NCI-H2196 treated with DMSO at 0.1 percent for 48 hours (cell line): ENCODE data around the gene CEP170.
"Not testable (repeated sequence)": the region's sequence is repeated elsewhere in the genome, so short reads cannot be mapped to it uniquely, and the experiment has no call there.

Source experiments
- DNase-seq: peaks from one replicate; lab custom pipeline; 2025; ENCODE audit not compliant: unreplicated experiment; lab: John Stamatoyannopoulos, UW

The CEP170 gene

GRCh38 chr1:243183661-243184060, 71.4 kb downstream of the CEP170 start:
- not testable (repeated sequence) for DNase-seq

DNA sequence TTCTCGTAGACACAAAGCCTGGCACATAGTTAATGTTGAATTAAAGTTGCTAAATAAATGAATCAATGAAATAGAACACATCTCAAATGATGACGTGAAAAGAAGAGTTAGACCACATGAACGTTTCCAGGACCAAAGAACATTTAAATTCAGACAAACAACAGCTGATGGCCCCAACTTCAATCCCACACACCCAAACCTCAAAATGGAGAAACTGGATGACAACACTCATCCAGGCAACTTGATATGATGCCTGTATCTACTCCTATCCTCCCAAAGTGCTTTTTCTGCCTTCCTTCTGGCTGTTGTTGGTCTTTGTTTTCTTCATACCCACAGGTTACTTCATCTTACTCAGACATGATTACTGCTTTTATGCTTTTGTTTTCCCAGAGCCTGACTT, 71.9 kb downstream of the CEP170 start:
- DNase-seq = not testable (repeated sequence)

DNA sequence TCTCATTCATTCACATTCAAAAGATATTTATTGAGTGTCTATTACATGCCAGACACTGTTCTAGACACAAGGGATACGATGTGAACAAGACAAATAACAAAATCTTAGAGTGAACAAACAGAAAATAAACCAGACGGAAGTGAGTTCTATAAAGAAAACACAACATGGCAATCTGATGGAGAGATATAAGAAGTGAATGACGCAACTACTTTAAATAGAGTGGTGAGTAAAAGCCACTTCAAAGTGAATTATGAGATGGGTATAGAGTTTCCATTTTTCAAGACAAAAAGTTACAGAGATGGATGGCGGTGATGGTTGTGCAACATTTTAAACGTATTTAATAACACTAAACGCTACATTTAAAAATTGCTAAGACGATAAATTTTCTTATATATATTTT, 75.4 kb downstream of the CEP170 start:
- no peak for DNase-seq

- not testable (repeated sequence) for DNase-seq
Observed at GRCh38 chr1:243177792-243178191, 77.3 kb downstream of the CEP170 start.

DNA sequence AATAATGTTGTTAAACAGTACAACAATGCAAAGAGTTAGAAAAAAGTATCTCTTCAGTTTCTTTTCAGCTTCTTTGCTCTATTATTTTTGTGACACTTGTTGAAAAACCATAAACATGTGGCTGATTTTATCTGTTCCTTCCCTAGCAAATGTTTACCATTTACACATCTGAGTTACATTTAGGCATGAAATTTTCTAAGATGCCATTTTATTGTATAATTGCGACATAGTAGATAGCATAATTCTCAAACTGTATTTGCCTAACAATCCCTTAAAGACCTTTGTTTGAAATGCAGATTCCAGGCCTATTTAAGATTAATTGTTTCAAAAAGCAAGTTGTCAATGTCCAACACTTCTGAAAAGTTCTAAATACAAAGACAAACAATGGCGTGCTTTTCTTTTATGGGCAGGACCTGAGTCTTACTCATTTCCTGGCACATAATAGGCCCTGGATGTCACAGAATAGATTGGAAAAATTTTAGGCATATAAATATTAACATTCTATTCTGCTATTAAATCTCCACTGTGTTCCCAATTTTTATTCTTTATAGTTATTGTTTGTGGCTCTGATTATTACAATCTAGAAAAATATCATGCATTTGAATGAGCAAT, 81.2 kb downstream of the CEP170 start:
- not testable (repeated sequence) for DNase-seq

- not testable (repeated sequence) for DNase-seq
Observed at GRCh38 chr1:243164911-243165310, 90.2 kb downstream of the CEP170 start.

- not testable (repeated sequence) for DNase-seq
Observed at GRCh38 chr1:243150906-243151305, 104.2 kb downstream of the CEP170 start.

DNA sequence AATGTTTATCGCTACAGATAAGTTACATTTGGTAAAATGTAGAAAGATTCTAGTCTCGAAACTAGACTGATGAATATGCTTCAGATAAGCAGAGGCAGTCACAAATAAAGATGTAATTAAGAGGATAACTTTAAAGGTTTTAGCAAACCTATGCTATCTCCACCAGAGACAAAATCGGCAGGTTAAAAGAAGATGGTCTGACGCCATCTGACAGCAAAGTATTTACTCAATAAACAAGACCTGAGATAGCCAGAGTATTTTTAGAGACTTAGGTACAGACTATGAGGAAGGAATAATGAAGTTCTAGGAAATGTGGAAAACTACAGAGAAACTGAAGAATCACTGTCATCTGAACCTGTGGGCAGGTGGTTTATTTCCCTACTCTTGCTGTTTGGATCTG, 106.0 kb downstream of the CEP170 start:
- DNase-seq = not testable (repeated sequence)

DNA sequence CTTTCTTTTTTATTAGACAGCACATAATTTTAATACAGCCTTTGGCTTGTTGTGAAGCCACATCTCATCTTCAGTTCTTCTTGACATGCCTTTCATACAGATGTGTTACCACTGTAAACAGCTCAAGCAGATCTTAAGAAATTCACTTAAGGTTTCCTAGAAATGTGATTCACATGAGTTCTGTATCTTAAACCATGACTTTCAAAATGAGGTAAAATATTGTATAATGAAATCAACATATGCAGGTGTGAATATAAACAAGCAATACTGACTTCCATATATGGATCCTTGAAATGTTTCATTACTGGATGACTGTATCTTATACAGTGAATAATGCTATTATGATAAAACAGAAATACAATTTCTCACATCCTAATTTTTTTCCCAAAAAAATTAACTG, 107.7 kb downstream of the CEP170 start:
- DNase-seq = not testable (repeated sequence)

DNA sequence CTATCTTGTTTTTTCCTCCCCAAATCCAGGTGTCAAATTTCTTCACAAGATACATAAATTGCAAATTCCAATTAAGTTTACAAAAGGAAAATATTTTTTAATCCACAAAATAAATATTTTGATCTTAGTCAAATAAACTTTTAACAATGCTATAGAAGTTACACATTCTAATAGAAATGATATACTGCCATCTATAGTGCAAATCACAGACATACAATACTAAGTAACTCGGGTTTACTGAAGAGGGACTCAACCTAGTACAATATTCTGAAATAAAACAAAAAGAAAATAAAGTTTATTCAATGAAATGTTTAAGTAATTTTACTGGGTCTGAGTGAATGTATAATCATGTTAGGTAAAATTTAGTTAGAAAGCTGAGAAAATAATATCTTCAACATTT, 114.6 kb downstream of the CEP170 start:
- not testable (repeated sequence) for DNase-seq

DNA sequence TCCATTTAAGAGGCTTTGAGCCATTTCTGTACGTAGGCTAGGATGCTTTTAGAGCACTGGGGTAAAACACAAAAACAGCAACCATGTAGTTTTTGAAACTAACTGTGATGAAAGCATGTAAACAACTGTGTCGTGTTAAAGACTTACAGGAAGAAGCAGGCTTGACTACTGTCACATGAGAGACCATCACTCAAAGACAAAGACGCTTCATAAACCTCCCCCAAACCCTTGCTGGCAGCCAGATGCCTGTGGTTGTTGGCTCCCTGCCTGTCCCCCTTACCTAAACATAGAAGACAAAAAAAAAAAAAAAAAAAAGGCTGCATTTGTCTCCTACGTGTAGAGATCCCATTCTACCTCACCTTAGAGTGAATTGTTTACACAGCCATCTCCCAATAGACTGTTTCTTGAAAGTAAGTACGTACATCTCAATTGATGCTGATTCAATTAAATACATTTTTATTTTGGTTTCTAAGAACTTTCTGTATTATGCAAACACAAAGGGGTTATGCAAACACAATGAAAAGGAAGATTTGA, 132.1 kb downstream of the CEP170 start:
- not testable (repeated sequence) for DNase-seq

- not testable (repeated sequence) for DNase-seq
Observed at GRCh38 chr1:243121939-243122338, 133.1 kb downstream of the CEP170 start.

DNA sequence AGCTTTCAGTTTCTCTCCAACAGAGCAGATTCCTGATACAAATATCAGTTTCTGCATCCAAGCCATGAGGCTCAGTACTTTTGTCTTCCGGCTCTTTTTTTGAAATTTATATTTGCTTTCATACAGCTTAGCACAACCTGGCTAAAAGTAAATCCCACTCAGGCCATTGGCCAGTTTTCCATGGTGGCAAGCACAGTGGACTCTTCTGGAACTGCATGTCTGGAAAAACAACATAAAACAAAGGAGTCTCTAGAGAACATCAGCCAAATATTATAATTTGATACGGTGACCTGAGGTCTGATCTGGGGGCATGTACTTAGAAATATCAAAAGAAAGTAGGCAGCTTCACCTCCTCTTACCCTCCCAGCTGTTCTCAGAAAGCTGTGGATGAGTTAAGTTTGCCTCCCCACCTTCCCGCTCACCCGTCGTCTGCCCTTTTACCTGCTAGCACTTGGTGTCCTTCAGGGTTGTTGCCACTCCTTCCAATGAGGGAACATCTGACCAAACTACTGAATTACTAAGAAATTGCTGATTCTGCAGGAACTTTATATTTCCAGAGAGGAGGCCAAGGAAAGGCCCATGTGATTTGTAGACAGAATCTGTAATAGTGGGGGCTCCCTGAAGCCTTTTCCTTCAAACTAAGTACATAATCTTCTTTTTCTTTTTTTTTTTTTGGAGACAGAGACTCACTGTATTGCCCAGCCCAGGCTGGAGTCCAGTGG, 136.3 kb downstream of the CEP170 start:
- DNase-seq = not testable (repeated sequence)

- not testable (repeated sequence) for DNase-seq
Observed at GRCh38 chr1:243116187-243116586, 138.9 kb downstream of the CEP170 start.

- not testable (repeated sequence) for DNase-seq
Observed at GRCh38 chr1:243114769-243115168, 140.3 kb downstream of the CEP170 start.

DNA sequence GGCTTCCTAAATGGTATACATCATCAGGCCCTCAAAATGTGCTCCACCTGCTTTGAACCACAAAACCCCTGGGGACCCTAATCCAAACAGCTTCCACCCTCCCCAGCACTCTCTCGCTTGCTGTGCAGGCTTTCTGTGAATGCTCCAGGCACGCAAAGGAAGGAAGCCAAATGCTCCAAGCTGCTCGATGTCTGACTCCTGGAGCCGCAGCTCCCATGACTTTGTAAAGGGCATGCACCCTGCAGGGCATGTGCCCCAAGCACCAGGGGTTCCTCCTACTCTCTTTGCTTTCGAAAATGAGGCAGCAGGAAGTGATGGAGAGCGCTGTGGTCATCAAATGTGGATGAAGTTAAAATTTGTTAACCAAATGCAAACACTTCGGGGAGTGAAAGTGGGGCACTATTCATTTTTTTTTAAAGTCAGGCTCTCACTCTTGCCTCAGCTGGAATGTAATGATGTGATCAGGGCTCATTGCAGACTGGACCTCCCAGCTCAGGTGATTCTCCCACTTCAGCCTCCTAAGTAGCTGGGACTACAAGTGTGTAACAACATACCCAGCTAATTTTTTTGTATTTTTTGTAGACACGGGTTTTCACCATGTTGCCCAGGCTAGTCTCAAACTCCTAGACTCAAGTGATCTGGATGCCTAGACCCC, 140.9 kb downstream of the CEP170 start:
- DNase-seq = not testable (repeated sequence)

DNA sequence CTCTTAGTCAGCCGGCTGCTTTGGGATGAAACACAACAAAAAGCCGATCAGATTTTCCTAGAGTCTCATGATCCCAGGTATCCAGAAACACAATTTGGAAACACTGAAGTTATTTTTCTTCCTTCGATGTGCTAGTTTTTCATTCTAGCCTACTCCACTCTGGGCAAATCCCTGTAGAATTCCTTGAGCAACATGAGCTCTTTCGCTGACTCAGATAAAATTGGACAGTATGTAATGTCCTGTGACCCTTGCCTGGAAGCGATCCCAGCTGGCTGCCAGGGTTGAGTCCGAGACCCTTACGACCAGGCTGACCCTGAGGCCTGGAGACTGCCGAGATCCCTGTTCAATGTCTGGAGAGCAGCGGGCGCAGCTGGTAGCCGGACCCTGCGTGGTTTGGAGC, 147.9 kb downstream of the CEP170 start:
- DNase-seq = not testable (repeated sequence)

DNA sequence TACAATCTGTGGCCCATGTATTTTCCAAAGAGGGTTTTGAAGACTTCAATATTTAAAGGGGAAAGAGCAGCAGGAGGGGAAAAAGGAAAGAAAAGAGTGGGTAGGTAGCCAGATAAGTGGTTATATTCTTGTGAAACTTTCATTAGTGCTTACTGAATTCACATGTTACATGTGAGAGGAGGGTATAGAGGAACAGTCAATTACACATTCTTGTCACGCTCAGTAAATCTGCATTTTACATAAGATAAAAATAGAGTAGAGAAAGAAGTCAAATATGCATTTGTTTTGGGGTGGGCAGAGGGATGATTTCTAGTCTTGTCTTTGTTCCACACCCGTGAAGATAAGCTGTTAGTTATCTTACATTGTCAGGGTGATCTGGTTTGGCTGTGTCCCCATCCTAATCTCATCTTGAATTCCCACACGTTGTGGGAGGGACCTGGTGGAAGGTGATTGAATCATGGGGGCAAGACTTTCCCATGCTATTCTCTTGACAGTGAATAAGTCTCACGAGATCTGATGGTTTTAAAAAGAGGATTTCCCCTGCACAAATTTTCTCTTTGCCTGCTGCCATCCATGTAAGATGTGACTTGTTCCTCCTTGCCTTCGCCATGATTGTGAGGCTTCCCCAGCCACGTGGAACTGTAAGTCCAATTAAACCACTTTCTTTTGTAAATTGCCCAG, 149.3 kb downstream of the CEP170 start:
- DNase-seq = not testable (repeated sequence)

DNA sequence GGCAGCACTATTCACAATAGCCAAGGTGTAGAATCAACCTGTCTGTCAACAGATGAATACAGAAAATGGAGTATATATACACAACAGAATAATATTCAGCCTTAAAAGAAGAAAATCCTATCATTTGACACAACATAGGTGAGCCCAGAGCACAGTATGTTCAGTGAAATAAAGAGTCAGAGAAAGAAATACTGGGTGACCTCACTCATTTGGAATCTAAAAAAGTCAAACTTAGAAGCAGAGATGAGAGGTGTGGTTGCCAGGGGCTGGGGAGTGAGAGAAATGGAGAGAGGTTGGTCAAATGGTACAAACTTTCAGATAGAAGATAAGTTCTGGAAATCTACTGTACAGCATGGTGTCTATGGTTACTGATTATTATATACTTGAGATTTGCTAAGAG, 150.0 kb downstream of the CEP170 start:
- not testable (repeated sequence) for DNase-seq

DNA sequence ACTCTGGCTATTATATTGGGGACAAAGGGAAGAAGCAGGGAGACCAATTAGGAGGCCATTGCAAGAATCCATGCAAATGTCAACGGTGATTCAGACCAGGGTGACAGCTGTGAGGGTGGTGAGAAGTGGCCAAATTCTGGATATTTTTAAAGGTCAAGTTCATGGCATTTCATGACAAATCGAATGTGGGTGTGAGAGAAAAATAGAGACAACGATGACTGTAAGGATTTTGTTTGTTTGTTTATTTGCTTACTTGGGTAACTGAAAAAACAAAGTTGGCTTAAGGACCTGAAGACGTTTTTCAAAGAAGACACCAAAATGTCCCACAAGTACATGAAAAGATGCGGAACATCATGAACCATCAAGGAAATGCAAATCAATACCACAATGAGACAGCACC, 150.6 kb downstream of the CEP170 start:
- DNase-seq = not testable (repeated sequence)

DNA sequence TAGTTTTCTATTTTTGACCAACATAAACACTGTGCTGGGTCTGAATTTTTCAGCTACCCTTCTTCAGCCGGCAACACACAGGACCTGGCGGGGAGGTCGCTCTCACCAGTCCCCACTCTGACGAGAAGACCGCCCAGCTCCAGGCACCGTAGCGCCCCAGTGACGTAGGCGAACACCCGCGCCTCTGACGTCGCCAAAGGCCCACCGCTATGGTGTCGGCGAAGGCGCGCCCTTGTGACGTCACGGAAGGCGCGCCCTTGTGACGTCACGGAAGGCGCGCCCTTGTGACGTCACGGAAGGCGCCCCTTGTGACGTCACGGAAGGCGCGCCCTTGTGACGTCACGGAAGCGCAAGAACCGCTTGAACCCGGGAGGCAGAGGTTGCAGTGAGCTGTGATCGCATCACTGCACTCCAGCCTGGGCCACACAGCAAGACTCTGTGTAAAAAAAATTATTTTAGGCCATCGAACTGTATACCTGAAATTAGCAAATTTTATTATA, 153.5 kb downstream of the CEP170 start:
- DNase-seq = not testable (repeated sequence)
